NCI-H146 treated with DMSO at 0.1 percent for 48 hours (cell line): ENCODE results near the gene ANGPTL4.
"Not testable (repeated sequence)": the region's sequence is repeated elsewhere in the genome, so short reads cannot be mapped to it uniquely, and the experiment has no call there.

Source experiments
- DNase-seq: peaks from one replicate; lab custom pipeline; 2025; ENCODE audit not compliant: unreplicated experiment; lab: John Stamatoyannopoulos, UW

Gene ANGPTL4

GRCh38 chr19:8363803-8364771, at the start of gene ANGPTL4:
Gene ANGPTL4, plus strand, starts transcription at chr19:8364155. Its CDS starts 167 bp downstream, at chr19:8364322.
- no peak for DNase-seq

DNA sequence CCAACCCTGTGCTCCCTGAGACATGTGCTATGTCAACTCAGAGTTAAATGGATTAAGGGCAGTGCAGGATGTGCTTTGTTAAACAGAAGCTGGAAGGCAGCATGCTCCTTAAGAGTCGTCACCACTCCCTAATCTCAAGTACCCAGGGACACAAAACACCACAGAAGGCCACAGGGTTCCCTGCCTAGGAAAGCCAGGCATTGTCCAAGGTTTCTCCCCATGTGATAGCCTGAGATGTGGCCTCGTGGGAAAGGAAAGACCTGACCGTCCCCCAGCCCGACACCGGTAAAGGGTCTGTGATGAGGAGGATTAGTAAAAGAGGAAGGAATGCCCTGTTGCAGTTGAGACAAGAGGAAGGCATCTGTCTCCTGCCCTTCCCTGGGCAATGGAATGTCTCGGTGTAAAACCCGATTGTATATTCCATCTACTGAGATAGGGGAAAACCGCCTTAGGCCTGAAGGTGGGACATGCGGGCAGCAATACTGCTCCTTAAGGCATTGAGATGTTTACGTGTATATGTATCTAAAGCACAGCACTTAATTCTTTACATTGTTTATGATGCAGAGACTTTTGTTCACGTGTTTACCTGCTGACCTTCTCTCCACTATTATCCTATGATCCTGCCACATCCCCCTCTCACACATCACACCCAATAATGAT, 48.8 kb upstream of the ANGPTL4 start:
- not testable (repeated sequence) for DNase-seq

DNA sequence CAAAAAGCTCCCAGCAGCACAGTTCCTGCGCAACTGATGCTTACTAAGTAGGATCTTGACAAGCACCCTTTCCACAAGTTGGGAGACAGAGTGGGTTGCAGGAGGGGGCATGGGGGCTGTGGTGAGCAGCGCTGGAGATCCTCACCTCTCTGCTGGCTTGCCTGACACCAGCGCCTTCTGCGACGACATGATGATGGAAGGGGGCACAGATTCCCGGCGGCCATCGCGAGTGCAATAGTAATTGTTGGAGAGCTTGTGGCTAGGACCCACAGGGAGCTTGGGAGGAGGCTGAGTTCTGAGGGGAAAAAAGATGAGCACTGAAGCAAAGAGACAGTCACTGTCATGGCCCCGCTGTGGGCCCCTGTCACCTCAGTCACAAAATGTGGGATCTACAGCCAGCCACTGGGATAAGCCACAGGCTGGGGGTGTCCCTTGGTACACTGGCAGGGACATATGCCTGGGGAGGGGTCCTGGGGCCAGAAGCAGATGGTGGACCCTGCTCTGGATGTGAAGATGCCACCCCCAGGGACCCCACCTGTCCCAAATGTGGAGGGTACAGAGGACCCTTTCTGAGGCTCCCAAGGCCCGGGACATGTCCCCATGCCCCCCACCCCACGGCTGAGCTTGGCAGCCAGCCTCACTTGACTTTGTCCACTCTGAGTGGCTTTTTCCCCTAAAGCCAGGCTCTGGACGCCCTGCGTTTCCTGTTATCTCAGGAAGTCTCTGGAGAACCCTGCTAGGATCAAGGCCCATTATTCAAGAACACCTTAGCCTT, 47.4 kb upstream of the ANGPTL4 start:
- DNase-seq: no peak

DNA sequence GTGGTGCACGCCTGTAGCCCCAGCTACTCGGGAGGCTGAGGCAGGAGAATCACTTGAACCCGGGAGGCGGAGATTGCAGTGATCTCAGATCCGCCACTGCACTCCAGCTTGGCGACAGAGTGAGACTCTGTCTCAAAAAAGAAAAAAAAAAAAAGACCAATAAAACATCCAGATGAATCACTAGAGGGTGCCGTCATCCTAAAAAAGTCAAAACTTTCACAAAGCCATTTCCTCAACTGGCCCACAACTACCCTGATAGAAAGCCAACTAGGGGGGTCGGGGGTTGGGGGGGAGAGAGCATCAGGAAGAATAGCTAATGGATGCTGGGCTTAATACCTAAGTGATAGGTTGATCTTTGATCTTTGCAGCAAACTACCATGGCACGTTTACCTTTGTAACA, 45.1 kb upstream of the ANGPTL4 start:
- DNase-seq: not testable (repeated sequence)

GRCh38 chr19:8319807-8320520, 44.0 kb upstream of the ANGPTL4 start:
- DNase-seq: no peak

- peak; percentile 1 for DNase-seq
Observed at GRCh38 chr19:8320564-8321066, 43.3 kb upstream of the ANGPTL4 start.

DNA sequence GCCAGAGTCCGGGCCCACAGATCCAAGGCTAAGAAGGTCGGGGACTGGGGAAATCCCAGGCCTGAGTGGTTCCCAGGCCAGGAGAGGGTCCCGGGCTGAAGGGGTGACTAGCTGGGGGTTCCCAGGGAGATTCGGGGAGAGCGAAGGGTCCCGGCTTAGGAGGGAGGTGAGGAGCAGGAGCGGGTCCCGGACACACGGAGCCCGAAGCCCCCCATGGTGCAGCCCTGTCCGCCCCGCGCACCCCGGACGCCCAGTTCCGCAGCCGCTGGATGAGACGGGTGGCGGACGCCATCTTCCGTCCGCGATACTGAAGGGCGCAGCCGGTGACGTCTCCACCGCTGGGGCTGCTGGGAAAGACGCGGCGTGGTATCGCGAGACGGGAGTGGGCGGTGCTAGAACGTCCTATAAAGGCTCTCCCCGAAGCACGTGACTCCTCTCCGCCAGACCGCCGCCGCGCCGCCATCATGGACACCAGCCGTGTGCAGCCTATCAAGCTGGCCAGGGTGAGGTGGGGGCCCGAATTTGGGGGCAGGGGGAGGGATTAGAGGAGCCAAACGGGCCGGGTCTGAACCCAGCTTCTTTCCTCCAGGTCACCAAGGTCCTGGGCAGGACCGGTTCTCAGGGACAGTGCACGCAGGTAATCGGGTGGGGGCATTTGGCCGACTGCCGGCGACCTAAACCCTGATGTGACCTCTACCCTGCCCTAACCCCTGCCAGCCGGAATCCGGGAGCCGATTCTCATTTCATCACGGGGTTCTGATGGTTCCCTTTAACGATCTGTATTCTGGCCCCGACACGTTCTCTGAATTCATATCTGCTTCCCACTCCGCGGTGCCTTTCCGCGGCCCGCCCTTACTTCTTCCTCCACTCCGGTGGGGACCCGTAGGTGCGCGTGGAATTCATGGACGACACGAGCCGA, 42.6 kb upstream of the ANGPTL4 start, which contains the start of the genes NDUFA7 and RPS28:
NDUFA7 (minus strand) TSS at position 309 of the 919 bp plus-strand sequence; CDS start at position 292, 17 bp downstream.
RPS28 (plus strand) TSS at position 430 of the 919 bp plus-strand sequence; CDS start at position 465, 35 bp downstream.
- DNase-seq: peak; percentile 68

- DNase-seq: no peak
Observed at GRCh38 chr19:8321986-8322637, 41.8 kb upstream of the ANGPTL4 start.

DNA sequence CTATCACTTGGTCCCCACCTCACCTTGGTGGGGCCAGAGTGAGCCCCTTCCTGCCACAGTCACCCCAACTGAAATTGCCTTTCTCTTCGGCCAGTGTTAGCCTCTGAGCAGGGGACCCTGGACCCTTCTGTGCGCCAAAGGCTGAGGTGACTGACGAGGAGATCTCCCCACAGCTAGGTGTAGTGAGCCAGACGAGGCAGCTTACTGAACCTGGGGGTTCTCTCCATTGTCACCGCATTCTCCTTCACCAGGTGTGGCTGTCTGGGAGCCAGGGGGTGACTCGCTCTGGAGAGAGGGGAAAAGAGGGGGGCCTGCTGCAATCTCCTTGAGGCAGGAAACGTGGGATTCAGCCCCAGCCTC, 41.3 kb upstream of the ANGPTL4 start:
- DNase-seq: no peak

- DNase-seq: no peak
Observed at GRCh38 chr19:8323781-8324185, 40.2 kb upstream of the ANGPTL4 start.

DNA sequence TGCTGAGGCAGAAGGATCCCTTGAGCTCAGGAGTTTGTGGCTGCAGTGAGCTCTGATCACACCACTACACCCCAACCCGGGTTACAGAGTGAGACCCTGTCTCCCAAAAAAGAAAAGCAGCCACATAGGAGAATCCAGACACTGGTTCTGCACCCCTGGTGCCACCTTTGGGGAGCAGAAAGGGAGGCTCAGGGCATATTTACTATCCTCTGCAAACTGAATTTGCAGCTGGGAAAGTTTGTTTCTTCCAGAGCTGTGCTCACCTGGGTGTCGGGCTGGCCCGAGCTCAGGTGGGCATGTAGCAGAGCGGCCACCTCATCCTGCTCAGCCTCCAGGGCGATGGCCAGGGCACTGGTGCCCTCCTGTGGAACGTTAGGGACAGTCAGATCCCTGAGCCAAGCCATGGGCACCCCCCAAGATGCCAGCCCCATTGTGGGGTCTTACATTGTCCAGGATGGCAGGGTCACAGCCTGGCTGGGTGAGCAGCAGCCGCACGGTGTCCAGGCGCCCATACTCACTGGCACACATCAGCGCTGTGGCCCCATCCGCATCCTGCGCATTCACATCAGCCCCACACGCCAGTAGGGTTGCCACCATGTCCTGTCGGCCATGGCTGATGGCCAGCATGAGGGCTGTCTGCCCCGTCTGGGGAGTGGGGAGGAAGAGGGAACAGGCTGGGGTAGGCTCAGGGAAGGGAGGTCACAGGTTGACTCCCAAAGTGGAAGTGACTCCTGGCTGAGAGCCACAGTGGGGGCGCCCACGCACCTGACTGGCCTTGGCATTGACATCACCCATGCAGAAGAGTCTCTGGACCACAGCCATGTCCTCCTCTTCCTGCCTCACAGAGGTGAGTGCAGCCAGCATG, 39.5 kb upstream of the ANGPTL4 start:
- DNase-seq: no peak

DNA sequence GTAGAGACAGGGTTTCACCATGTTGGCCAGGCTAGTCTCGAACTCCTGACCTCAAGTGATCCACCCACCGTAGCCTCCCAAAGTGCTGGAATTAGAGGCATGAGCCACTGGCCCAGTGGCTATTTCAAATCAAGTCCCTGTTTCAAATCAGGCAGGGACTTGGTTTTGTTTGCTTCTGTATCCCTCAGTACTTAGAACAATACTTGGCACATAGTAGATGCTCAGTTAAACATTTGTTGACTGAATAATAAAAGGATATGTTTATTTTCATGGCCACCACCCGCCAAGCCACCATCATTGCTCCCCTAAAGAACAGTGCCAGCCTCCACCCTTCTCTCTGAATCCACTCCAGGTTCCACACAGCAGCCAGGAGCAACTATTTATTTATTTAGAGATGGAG, 38.5 kb upstream of the ANGPTL4 start:
- DNase-seq: no peak

DNA sequence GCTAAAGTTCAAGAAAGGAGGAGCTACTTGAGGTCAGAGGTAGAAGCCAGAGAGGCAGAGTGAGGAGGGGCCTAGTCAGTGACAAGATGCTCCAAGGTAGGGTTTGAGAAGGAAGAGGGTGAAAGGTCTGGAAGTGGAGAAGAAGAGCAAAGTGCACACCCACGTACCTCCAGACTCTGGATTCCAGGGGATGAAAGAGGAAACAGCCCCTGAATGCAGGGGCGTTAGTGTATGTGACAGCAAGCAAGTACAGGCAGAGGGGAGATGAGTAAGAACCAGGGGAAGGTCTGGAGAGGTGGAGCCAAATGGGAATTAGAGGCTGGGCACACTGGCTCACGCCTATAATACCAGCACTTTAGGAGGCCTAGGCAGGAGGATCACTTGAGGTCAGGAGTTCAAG, 34.0 kb upstream of the ANGPTL4 start:
- no peak for DNase-seq

- no peak for DNase-seq
Observed at GRCh38 chr19:8331263-8331845, 32.6 kb upstream of the ANGPTL4 start.

DNA sequence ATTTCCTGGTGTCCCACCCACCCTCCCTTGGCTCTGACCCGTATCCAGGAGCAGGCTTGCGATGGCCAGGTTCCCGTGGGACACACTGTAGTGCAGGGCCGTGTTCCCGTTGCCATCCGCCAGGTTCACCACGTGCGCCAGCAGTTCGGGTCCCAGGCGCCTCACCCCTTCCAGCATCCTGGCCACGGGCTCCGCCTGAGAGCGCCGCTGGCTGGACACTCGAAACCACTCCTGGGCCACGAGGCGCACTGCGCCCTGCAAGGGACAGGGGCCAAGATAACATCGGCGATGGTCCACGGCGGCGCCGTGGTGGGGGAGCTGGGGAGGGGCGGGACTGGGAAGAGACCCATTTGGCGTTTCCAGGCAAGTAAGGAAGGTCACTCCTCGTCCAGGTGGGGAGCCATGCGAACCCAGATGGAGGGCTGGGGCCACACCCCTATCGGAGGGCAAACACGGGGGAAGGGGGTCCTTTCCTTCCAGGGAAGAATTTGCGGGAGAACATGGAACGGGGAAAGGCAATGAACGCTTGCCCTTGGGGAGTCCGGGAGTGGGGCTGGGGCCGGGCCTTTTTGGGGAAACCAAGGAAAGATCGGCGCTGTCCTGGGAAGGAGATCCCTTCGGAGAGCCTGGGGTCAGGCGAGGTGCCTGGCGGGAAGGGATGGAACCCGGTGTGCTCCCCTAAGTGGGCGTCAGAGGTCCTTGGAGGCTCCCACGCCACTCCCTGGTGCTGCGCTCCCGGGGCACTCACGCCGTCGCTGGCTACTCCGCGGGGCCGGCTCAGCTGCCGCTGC, 30.8 kb upstream of the ANGPTL4 start:
- DNase-seq: no peak

- DNase-seq: peak; percentile 15
Observed at GRCh38 chr19:8333767-8334457, 30.0 kb upstream of the ANGPTL4 start.
